Left ventricle myocardium inferior (tissue), 1 donor: ENCODE results near the gene STK4. TPM values are rescaled to one million over a fixed set of nuclear protein-coding genes. Genes with fewer than 3 reads are reported as not detected.

ENCODE experiments used
- DNase-seq: peaks from one replicate; pipeline ENCODE4 v3.0.0-alpha.2; 2020
- H3K27ac ChIP-seq: fragments of 200-600 bp; replicated peaks from 2 replicates; pipeline ENCODE4 v1.8.0; 2021
- H3K27me3 ChIP-seq: fragments of 200-600 bp; 2 replicates; pipeline ENCODE4 v1.8.0; 2021; ENCODE audit warnings: low read depth
- H3K36me3 ChIP-seq: fragments of 200-600 bp; 2 replicates; pipeline ENCODE4 v1.8.0; 2021
- H3K4me1 ChIP-seq: fragments of 200-600 bp; 2 replicates; pipeline ENCODE4 v1.8.0; 2021
- H3K4me3 ChIP-seq: fragments of 200-600 bp; 2 replicates; pipeline ENCODE4 v1.8.0; 2021; ENCODE audit warnings: mild to moderate bottlenecking, moderate library complexity
- H3K9me3 ChIP-seq: fragments of 200-600 bp; replicated peaks from 2 replicates; pipeline ENCODE4 v1.8.0; 2021
- intact Hi-C: fragments of 100-400 bp; cut with micrococcal nuclease; formaldehyde crosslinking; loops from one replicate; pipeline ENCODE4 v1.11.0; 2022
- total RNA-seq: library from RNA; stranded (reverse); fragmentation: NEBNext Ultra II Directional; extraction: Animal tissue kit (Norgen Biotek cat#: 25700); gene quantifications from one replicate; pipeline ENCODE4 v1.2.1, GENCODE V29; 2021
- TF ChIP-seq, protein P1 (sequence below): fragments of 200-600 bp; IDR thresholded peaks from 2 replicates; pipeline ENCODE4 v1.8.0; 2021; ENCODE audit warnings: antibody characterized with exemption, mild to moderate bottlenecking, borderline replicate concordance
- donor health status: DM: no; HTN: yes; CAD: no; lungs with severe emphysema.

Gene STK4
- total RNA-seq, 1 donor from 2014 or later = 9.8 TPM

DNA sequence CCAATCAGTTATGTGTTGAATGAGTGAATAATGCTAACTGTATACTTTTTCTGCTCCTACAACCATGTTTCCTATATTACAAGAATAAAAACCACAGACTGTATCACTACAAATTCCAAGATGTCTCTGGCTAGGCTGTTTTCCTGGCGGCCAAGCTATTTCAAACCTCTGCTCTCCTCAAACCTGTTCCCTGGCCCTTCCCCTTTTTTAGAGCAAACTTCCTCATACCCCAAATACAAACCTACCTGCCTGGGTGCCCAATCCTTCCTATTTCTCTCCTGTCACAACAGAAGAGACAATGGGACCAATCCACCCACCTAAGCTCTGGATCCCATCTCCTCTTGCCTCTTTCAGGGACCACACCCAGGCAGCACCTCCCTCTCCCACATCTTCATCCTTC, 13.6 kb upstream of the STK4 start:
- Histone ChIP-seq H3K27me3 (no peaks in the 10 kb centered on the region), H3K36me3 (peaks cover 83% of the 10 kb centered on the region), H3K9me3 (no peaks in the 10 kb centered on the region), H3K4me1 (no peaks in the 10 kb centered on the region), H3K27ac (no peak overlapping the region), H3K4me3 (no peak overlapping the region)
- intact Hi-C loops = no loop called here
- DNase-seq = no peak
- TF ChIP-seq, protein P1, sequence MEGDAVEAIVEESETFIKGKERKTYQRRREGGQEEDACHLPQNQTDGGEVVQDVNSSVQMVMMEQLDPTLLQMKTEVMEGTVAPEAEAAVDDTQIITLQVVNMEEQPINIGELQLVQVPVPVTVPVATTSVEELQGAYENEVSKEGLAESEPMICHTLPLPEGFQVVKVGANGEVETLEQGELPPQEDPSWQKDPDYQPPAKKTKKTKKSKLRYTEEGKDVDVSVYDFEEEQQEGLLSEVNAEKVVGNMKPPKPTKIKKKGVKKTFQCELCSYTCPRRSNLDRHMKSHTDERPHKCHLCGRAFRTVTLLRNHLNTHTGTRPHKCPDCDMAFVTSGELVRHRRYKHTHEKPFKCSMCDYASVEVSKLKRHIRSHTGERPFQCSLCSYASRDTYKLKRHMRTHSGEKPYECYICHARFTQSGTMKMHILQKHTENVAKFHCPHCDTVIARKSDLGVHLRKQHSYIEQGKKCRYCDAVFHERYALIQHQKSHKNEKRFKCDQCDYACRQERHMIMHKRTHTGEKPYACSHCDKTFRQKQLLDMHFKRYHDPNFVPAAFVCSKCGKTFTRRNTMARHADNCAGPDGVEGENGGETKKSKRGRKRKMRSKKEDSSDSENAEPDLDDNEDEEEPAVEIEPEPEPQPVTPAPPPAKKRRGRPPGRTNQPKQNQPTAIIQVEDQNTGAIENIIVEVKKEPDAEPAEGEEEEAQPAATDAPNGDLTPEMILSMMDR = no peak

DNA sequence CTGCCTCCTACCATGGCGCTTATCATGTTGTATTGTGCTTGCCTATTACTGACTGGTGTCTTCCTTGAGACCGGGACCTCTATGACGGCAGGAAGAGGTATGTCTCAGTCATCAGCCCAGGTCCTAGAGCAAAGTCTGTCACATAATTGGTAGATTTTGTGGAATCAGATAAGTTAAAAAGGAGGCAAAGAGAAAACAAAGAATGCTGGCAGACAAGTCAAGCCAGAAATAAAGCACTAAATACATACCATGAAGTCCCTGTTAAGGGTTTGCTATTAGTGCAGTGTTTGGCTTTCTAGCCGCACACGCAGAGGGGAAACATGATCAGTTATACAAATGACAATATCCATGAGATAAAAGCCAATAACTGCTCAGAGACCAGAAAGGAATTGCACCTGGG, 12.1 kb upstream of the STK4 start:
- Histone ChIP-seq H3K4me1 (peaks cover 9% of the 10 kb centered on the region), H3K36me3 (peaks cover 69% of the 10 kb centered on the region), H3K9me3 (no peaks in the 10 kb centered on the region), H3K27ac (no peak overlapping the region), H3K4me3 (no peak overlapping the region), H3K27me3 (no peaks in the 10 kb centered on the region)
- TF ChIP-seq, protein P1 = no peak
- no peak for DNase-seq
- intact Hi-C loops = no loop called here

DNA sequence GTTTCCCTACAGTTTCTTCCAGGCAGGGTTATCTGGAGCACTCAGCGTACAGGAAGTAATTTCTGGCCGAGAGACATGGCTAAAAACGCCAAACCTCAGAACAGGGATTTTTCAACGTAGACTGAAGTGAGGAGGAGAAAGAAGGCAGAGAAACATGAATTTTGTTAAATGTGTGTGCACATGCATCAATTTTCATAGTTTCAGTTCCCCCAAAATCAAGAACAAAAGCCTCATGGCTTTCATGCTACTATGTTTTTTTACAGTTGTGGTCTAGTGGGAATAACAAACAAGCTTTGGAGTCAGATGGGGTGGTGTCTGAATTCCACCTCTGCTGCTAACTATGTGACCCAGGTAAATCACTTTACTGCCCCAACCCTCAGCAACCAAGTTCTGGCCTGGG, 11.0 kb upstream of the STK4 start:
- DNase-seq = no peak
- TF ChIP-seq, protein P1 = no peak
- Histone ChIP-seq H3K36me3 (peaks cover 58% of the 10 kb centered on the region), H3K27me3 (no peaks in the 10 kb centered on the region), H3K9me3 (no peaks in the 10 kb centered on the region), H3K4me3 (no peak overlapping the region), H3K27ac (no peak overlapping the region), H3K4me1 (peaks cover 18% of the 10 kb centered on the region)
- intact Hi-C loops = no loop called here

DNA sequence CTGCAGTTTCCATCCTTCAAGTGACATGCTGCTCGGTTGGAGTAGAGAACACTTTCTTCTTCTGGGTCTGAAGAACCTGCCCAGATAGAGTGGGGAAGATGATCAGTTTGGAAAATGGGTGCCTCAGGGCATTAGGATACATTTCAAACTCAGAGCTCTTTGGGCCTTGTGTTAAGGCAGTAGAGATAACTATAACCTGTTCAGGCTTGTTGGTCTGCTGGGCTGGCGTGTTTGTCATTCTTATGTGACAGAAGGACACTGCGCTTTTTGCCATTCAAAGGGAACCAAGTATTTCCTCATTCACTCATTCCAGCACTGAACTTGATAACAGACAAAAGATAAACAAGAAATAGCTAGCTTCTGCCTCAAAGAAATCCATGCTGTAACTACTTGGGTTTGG, 9.9 kb upstream of the STK4 start:
- TF ChIP-seq, protein P1 = no peak
- Histone ChIP-seq H3K27ac (no peak overlapping the region), H3K4me3 (no peak overlapping the region), H3K27me3 (no peaks in the 10 kb centered on the region), H3K36me3 (peaks cover 47% of the 10 kb centered on the region), H3K9me3 (no peaks in the 10 kb centered on the region), H3K4me1 (peaks cover 27% of the 10 kb centered on the region)
- intact Hi-C loops = no loop called here
- DNase-seq = no peak

DNA sequence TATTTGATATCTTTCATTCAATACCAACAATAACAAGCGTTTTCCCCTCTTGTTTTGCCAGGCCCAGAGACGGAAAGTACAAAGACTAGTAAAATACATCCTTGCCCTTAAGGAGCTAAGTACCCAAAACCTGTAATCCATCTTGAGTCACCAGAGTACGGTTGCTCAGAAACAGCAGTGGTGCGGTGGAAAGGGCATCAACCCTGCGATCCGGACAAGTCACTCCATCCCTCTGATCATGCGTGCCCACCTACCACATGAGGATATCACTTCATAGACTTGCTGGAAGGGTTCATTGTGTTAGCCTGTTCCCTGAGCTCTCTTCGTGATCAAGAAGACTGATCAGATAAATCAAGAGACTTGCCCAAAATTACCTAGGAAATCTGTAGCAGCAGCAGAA, 8.0 kb upstream of the STK4 start:
- DNase-seq = no peak
- Histone ChIP-seq H3K36me3 (peaks cover 29% of the 10 kb centered on the region), H3K9me3 (no peaks in the 10 kb centered on the region), H3K4me3 (no peak overlapping the region), H3K4me1 (peaks cover 27% of the 10 kb centered on the region), H3K27me3 (no peaks in the 10 kb centered on the region), H3K27ac (no peak overlapping the region)
- TF ChIP-seq, protein P1 = no peak
- intact Hi-C loops = no loop called here
